Measurements from ENCODE around the gene ADGRG2.

Gene ADGRG2

GRCh38 chrX:19121898-19122640 lies at the start of gene ADGRG2:
Gene ADGRG2 (minus strand): TSS chrX:19122468. CDS start chrX:19068834, 53,634 bp downstream.
- DNase-seq = no peak

GRCh38 chrX:19168609-19169008 lies 46.3 kb upstream of the ADGRG2 start:
- no peak for DNase-seq

- DNase-seq = no peak
Observed at GRCh38 chrX:19162851-19163250, 40.6 kb upstream of the ADGRG2 start.

- DNase-seq = no peak
Observed at GRCh38 chrX:19156186-19156585, 33.9 kb upstream of the ADGRG2 start.

- no peak for DNase-seq
Observed at GRCh38 chrX:19152762-19153161, 30.5 kb upstream of the ADGRG2 start.

- DNase-seq = no peak
Observed at GRCh38 chrX:19137067-19137466, 14.8 kb upstream of the ADGRG2 start.

GRCh38 chrX:19133784-19134183 lies 11.5 kb upstream of the ADGRG2 start:
- DNase-seq = no peak

GRCh38 chrX:19133231-19133630 lies 11.0 kb upstream of the ADGRG2 start:
- DNase-seq = no peak

- DNase-seq = no peak
Observed at GRCh38 chrX:19130628-19131027, 8.4 kb upstream of the ADGRG2 start.

GRCh38 chrX:19129694-19130093 lies 7.4 kb upstream of the ADGRG2 start:
- no peak for DNase-seq

- no peak for DNase-seq
Observed at GRCh38 chrX:19127649-19128168, 5.4 kb upstream of the ADGRG2 start.

- DNase-seq = no peak
Observed at GRCh38 chrX:19122641-19123009, 357 bp upstream of the ADGRG2 start.

GRCh38 chrX:19121466-19121865 lies 802 bp downstream of the ADGRG2 start:
- no peak for DNase-seq

GRCh38 chrX:19110642-19111041 lies 11.6 kb downstream of the ADGRG2 start:
- DNase-seq = no peak

- DNase-seq = no peak
Observed at GRCh38 chrX:19107035-19107434, 15.2 kb downstream of the ADGRG2 start.

GRCh38 chrX:19100586-19100985 lies 21.7 kb downstream of the ADGRG2 start:
- no peak for DNase-seq

GRCh38 chrX:19097553-19098283 lies 24.6 kb downstream of the ADGRG2 start:
- DNase-seq = no peak

- no peak for DNase-seq
Observed at GRCh38 chrX:19096586-19096985, 25.7 kb downstream of the ADGRG2 start.

- no peak for DNase-seq
Observed at GRCh38 chrX:19094654-19095053, 27.6 kb downstream of the ADGRG2 start.

- no peak for DNase-seq
Observed at GRCh38 chrX:19091596-19091995, 30.7 kb downstream of the ADGRG2 start.

- DNase-seq = no peak
Observed at GRCh38 chrX:19089555-19090040, 32.7 kb downstream of the ADGRG2 start.

- no peak for DNase-seq
Observed at GRCh38 chrX:19086102-19086772, 36.0 kb downstream of the ADGRG2 start.

- DNase-seq = no peak
Observed at GRCh38 chrX:19085666-19086065, 36.6 kb downstream of the ADGRG2 start.

- no peak for DNase-seq
Observed at GRCh38 chrX:19075754-19076153, 46.5 kb downstream of the ADGRG2 start.

All from activated naive CD4-positive, alpha-beta T cell treated with Interleukin-2 at 50 U/mL for 16 hours (primary cell).